Tibial artery (tissue), 4 donors: ENCODE data around the gene L3MBTL3.
"Not testable (repeated sequence)": the region's sequence is repeated elsewhere in the genome, so short reads cannot be mapped to it uniquely, and the experiment has no call there.

Experiments used
- DNase-seq, 2 donors: peaks; one replicate each; pipeline ENCODE4 v3.0.0-alpha.2; 2019
- H3K27ac ChIP-seq, 2 donors: fragments of 200-600 bp; sonication (generic) in 1 of 2; 1 replicate in 1 of 2; 2 replicates in 1 of 2; pipeline ENCODE4 v1.5.1; 2018 to 2019; ENCODE audit warnings: mild to moderate bottlenecking in 1 of 2
- H3K27me3 ChIP-seq, 2 donors: fragments of 200-600 bp; sonication (generic) in 1 of 2; one replicate each; pipeline versions ENCODE4 v1.5.1 to v1.6.0; 2016 to 2019
- H3K36me3 ChIP-seq, 3 donors: fragments of 200-600 bp; sonication (generic) in 2 of 3; one replicate each; pipeline ENCODE4 v1.5.1; 2016 to 2019; ENCODE audit warnings: mild to moderate bottlenecking in 2 of 3
- H3K4me1 ChIP-seq, 4 donors: fragments of 200-600 bp; sonication (generic) in 2 of 4; 1 replicate in 3 of 4; 2 replicates in 1 of 4; pipeline ENCODE4 v1.5.1; 2016 to 2019
- H3K4me3 ChIP-seq, 2 donors: fragments of 200-600 bp; sonication (generic) in 1 of 2; 1 replicate in 1 of 2; 2 replicates in 1 of 2; pipeline ENCODE4 v1.5.1; 2018 to 2019; ENCODE audit warnings: mild to moderate bottlenecking in 2 of 2
- H3K9me3 ChIP-seq, 3 donors: fragments of 200-600 bp; sonication (generic) in 1 of 3; one replicate each; pipeline ENCODE4 v1.5.1; 2016 to 2019
- CTCF ChIP-seq, 2 experiments: fragments of 200-600 bp in 1 of 2; fragments of 450-650 bp in 1 of 2; IDR thresholded peaks; one replicate each; pipeline ENCODE4 v1.5.1; 2017 to 2019; ENCODE audit warnings: antibody characterized with exemption in 2 of 2, mild to moderate bottlenecking in 1 of 2, moderate library complexity in 1 of 2
- intact Hi-C: fragments of 100-400 bp; cut with DNase I; formaldehyde crosslinking; loops from one replicate; pipeline ENCODE4 v1.15.0; 2023; ENCODE audit warnings: low total_unique reads

Gene L3MBTL3

GRCh38 chr6:130148181-130148580, 129.8 kb downstream of the L3MBTL3 start:
- no peaks in the 10 kb centered on the region for H3K9me3 ChIP-seq
- H3K27me3 ChIP-seq = no peaks in the 10 kb centered on the region
- no peak overlapping the region for H3K4me3 ChIP-seq
- intact Hi-C loops = no loop called here
- no peak for TF ChIP-seq CTCF (IDR thresholded peaks at IDR 0.05)
- no peaks in the 10 kb centered on the region for H3K4me1 ChIP-seq
- no peak overlapping the region for H3K27ac ChIP-seq
- peaks cover 0 to 6% (median 0%) of the 10 kb centered on the region in 3 donors for H3K36me3 ChIP-seq
- no peak for DNase-seq

- H3K9me3 ChIP-seq, H3K4me3 ChIP-seq, DNase-seq, H3K27ac ChIP-seq, H3K4me1 ChIP-seq, H3K36me3 ChIP-seq, H3K27me3 ChIP-seq, intact Hi-C loops: not testable (repeated sequence)
Observed at GRCh38 chr6:130149016-130149415, 130.6 kb downstream of the L3MBTL3 start.

GRCh38 chr6:130150906-130151305, 132.5 kb downstream of the L3MBTL3 start:
- H3K27me3 ChIP-seq = no peaks in the 10 kb centered on the region
- H3K4me1 ChIP-seq = no peaks in the 10 kb centered on the region
- TF ChIP-seq CTCF (IDR thresholded peaks at IDR 0.05) = no peak
- no peaks in the 10 kb centered on the region for H3K36me3 ChIP-seq
- intact Hi-C loops = no loop called here
- H3K27ac ChIP-seq = no peak overlapping the region
- no peak for DNase-seq
- H3K9me3 ChIP-seq = no peaks in the 10 kb centered on the region
- no peak overlapping the region for H3K4me3 ChIP-seq

GRCh38 chr6:130152908-130153510, 134.6 kb downstream of the L3MBTL3 start:
- H3K4me1 ChIP-seq = no peaks in the 10 kb centered on the region
- no peak overlapping the region for H3K27ac ChIP-seq
- no peaks in the 10 kb centered on the region for H3K36me3 ChIP-seq
- no peak overlapping the region for H3K4me3 ChIP-seq
- H3K9me3 ChIP-seq = no peaks in the 10 kb centered on the region
- H3K27me3 ChIP-seq = no peaks in the 10 kb centered on the region
- TF ChIP-seq CTCF (IDR thresholded peaks at IDR 0.05) = no peak
- intact Hi-C loops = no loop called here
- DNase-seq = no peak

- DNase-seq = no peak
- no peaks in the 10 kb centered on the region for H3K4me1 ChIP-seq
- H3K4me3 ChIP-seq = no peak overlapping the region
- TF ChIP-seq CTCF (IDR thresholded peaks at IDR 0.05) = no peak
- no peak overlapping the region for H3K27ac ChIP-seq
- no peaks in the 10 kb centered on the region for H3K36me3 ChIP-seq
- no peaks in the 10 kb centered on the region for H3K27me3 ChIP-seq
- intact Hi-C loops = no loop called here
- no peaks in the 10 kb centered on the region for H3K9me3 ChIP-seq
Observed at GRCh38 chr6:130156908-130157307, 138.5 kb downstream of the L3MBTL3 start.

GRCh38 chr6:130158056-130158455, 139.7 kb downstream of the L3MBTL3 start:
- intact Hi-C loops = no loop called here
- TF ChIP-seq CTCF (IDR thresholded peaks at IDR 0.05) = no peak
- Histone ChIP-seq H3K27ac (no peak overlapping the region), H3K9me3 (no peaks in the 10 kb centered on the region), H3K4me1 (no peaks in the 10 kb centered on the region), H3K27me3 (no peaks in the 10 kb centered on the region), H3K36me3 (no peaks in the 10 kb centered on the region), H3K4me3 (no peak overlapping the region)
- no peak for DNase-seq
